GM19239 (cell line): ENCODE results near the gene ATXN7L3.
A peak's percentile ranks its signal among the peaks of the same experiment; 100 is the strongest.

Source experiments
- DNase-seq: peaks from one replicate; pipeline ENCODE4 v3.0.0; 2011; ENCODE audit warnings: low spot score; ENCODE audit not compliant: insufficient read length
- FAIRE-seq: peaks from 2 replicates; lab custom pipeline; 2011; peaks lifted over from hg19 to GRCh38; lab: Jason Lieb, UNC

The ATXN7L3 gene

GRCh38 chr17:44203731-44204440, 4.2 kb upstream of the ATXN7L3 start:
- FAIRE-seq: peak; percentile 86
- no peak for DNase-seq

GRCh38 chr17:44202756-44203155, 3.1 kb upstream of the ATXN7L3 start:
- DNase-seq: no peak
- FAIRE-seq: no peak

GRCh38 chr17:44200478-44201155, 933 bp upstream of the ATXN7L3 start:
- no peak for DNase-seq
- peak; percentile 76 for FAIRE-seq

- DNase-seq: peak; percentile 71
- no peak for FAIRE-seq
These were observed 747 bp downstream of the ATXN7L3 start for GRCh38 chr17:44198721-44199552.

GRCh38 chr17:44197980-44198720, 1.5 kb downstream of the ATXN7L3 start:
- DNase-seq: peak; percentile 70
- FAIRE-seq: peak; percentile 96

GRCh38 chr17:44197107-44197506, 2.6 kb downstream of the ATXN7L3 start:
- FAIRE-seq (no peak), DNase-seq (no peak)

GRCh38 chr17:44193326-44194084, 6.2 kb downstream of the ATXN7L3 start:
- DNase-seq: no peak
- no peak for FAIRE-seq

GRCh38 chr17:44192750-44193149, 6.9 kb downstream of the ATXN7L3 start:
- DNase-seq: no peak
- FAIRE-seq: no peak

GRCh38 chr17:44191941-44192496, 7.7 kb downstream of the ATXN7L3 start:
- no peak for FAIRE-seq
- DNase-seq: no peak

GRCh38 chr17:44191369-44191768, 8.3 kb downstream of the ATXN7L3 start:
- DNase-seq: no peak
- no peak for FAIRE-seq

GRCh38 chr17:44190481-44190880, 9.2 kb downstream of the ATXN7L3 start:
- FAIRE-seq (no peak), DNase-seq (no peak)

GRCh38 chr17:44188576-44189403, 10.9 kb downstream of the ATXN7L3 start:
- DNase-seq (no peak), FAIRE-seq (no peak)

- peak; percentile 68 for DNase-seq
- FAIRE-seq: peak; percentile 33
These were observed 12.4 kb downstream of the ATXN7L3 start for GRCh38 chr17:44187131-44187899.

GRCh38 chr17:44186307-44187130, 13.2 kb downstream of the ATXN7L3 start, which contains the start of gene TMUB2:
TMUB2 (plus strand) TSS chr17:44186972; CDS start chr17:44187709, 737 bp downstream.
- DNase-seq (peak; percentile 97), FAIRE-seq (peak; percentile 99)

- FAIRE-seq (no peak), DNase-seq (no peak)
These were observed 15.4 kb downstream of the ATXN7L3 start for GRCh38 chr17:44184212-44184810.

GRCh38 chr17:44183024-44183423, 16.7 kb downstream of the ATXN7L3 start:
- FAIRE-seq: no peak
- DNase-seq: no peak
